Stomach smooth muscle (tissue), 2 donors: Measurements from ENCODE around the gene SMARCB1.

Experiments
- H3K27ac ChIP-seq: one replicate; pipeline ENCODE4 v1.7.0; 2013; ENCODE audit warnings: mild to moderate bottlenecking, low read length, inconsistent platforms
- H3K27me3 ChIP-seq, 2 donors: one replicate each; pipeline ENCODE4 v1.7.0; 2013; ENCODE audit warnings: low read length in 2 of 2; ENCODE audit not compliant: insufficient read depth in 2 of 2, control insufficient read depth in 1 of 2
- H3K36me3 ChIP-seq, 2 donors: one replicate each; pipeline ENCODE4 v1.7.0; 2013; ENCODE audit warnings: low read length in 2 of 2; ENCODE audit not compliant: control insufficient read depth in 2 of 2, insufficient read depth in 2 of 2
- H3K4me1 ChIP-seq: one replicate; pipeline ENCODE4 v1.7.0; 2013; ENCODE audit warnings: low read length; ENCODE audit not compliant: control insufficient read depth, insufficient read depth
- H3K4me3 ChIP-seq, 2 donors: one replicate each; pipeline ENCODE4 v1.7.0; 2013; ENCODE audit warnings: low read length in 2 of 2
- H3K9ac ChIP-seq, 2 donors: one replicate each; pipeline ENCODE4 v1.7.0; 2013; ENCODE audit warnings: low read length in 2 of 2, mild to moderate bottlenecking in 1 of 2
- H3K9me3 ChIP-seq, 2 donors: one replicate each; pipeline ENCODE4 v1.7.0; 2013; ENCODE audit warnings: low read length in 2 of 2; ENCODE audit not compliant: control insufficient read depth in 2 of 2
- donor health status: healthy.
- donor health status: Pancreatic carcinoma.

Gene SMARCB1

GRCh38 chr22:23825246-23825905 lies 38.6 kb downstream of the SMARCB1 start:
- no peak overlapping the region for H3K4me3 ChIP-seq
- no peaks in the 10 kb centered on the region for H3K9me3 ChIP-seq
- no peaks in the 10 kb centered on the region for H3K27me3 ChIP-seq
- H3K27ac ChIP-seq = no peak overlapping the region
- no peaks in the 10 kb centered on the region for H3K4me1 ChIP-seq
- no peak overlapping the region for H3K9ac ChIP-seq
- peaks cover 46 to 75% of the 10 kb centered on the region in 2 donors for H3K36me3 ChIP-seq

GRCh38 chr22:23826510-23827350 lies 40.0 kb downstream of the SMARCB1 start:
- H3K27ac ChIP-seq = no peak overlapping the region
- H3K4me3 ChIP-seq = no peak overlapping the region
- peaks cover 2% of the 10 kb centered on the region for H3K4me1 ChIP-seq
- peaks cover 42 to 69% of the 10 kb centered on the region in 2 donors for H3K36me3 ChIP-seq
- no peak overlapping the region for H3K9ac ChIP-seq
- no peaks in the 10 kb centered on the region for H3K27me3 ChIP-seq
- no peaks in the 10 kb centered on the region for H3K9me3 ChIP-seq

GRCh38 chr22:23827351-23827995 lies 40.7 kb downstream of the SMARCB1 start:
- no peak overlapping the region for H3K9ac ChIP-seq
- H3K36me3 ChIP-seq = peaks cover 43 to 63% of the 10 kb centered on the region in 2 donors
- H3K27me3 ChIP-seq = no peaks in the 10 kb centered on the region
- H3K4me1 ChIP-seq = peaks cover 5% of the 10 kb centered on the region
- H3K27ac ChIP-seq = no peak overlapping the region
- H3K4me3 ChIP-seq = no peak overlapping the region
- H3K9me3 ChIP-seq = no peaks in the 10 kb centered on the region

- no peak overlapping the region for H3K9ac ChIP-seq
- H3K27me3 ChIP-seq = no peaks in the 10 kb centered on the region
- H3K4me3 ChIP-seq = no peak overlapping the region
- H3K4me1 ChIP-seq = peaks cover 5% of the 10 kb centered on the region
- H3K9me3 ChIP-seq = no peaks in the 10 kb centered on the region
- peaks cover 37 to 57% of the 10 kb centered on the region in 2 donors for H3K36me3 ChIP-seq
- H3K27ac ChIP-seq = no peak overlapping the region
These were observed 42.3 kb downstream of the SMARCB1 start for GRCh38 chr22:23828800-23829680.

GRCh38 chr22:23829845-23830372 lies 43.1 kb downstream of the SMARCB1 start:
- H3K4me3 ChIP-seq = no peak overlapping the region
- H3K27me3 ChIP-seq = no peaks in the 10 kb centered on the region
- no peak overlapping the region for H3K27ac ChIP-seq
- H3K9ac ChIP-seq = no peak overlapping the region
- H3K9me3 ChIP-seq = no peaks in the 10 kb centered on the region
- H3K4me1 ChIP-seq = peaks cover 10% of the 10 kb centered on the region
- peaks cover 37 to 49% of the 10 kb centered on the region in 2 donors for H3K36me3 ChIP-seq

- H3K9ac ChIP-seq = no peak overlapping the region
- H3K36me3 ChIP-seq = peaks cover 30 to 42% of the 10 kb centered on the region in 2 donors
- H3K4me1 ChIP-seq = peaks cover 15% of the 10 kb centered on the region
These were observed 44.5 kb downstream of the SMARCB1 start for GRCh38 chr22:23831261-23831660.

GRCh38 chr22:23831781-23832180 lies 45.0 kb downstream of the SMARCB1 start:
- no peak overlapping the region for H3K9ac ChIP-seq

More at GRCh38 chr22:23831261-23831660, 44.5 kb downstream of the SMARCB1 start:
- no peak overlapping the region for H3K27ac ChIP-seq
- H3K9me3 ChIP-seq = no peaks in the 10 kb centered on the region
- no peaks in the 10 kb centered on the region for H3K27me3 ChIP-seq
- H3K4me3 ChIP-seq = no peak overlapping the region

GRCh38 chr22:23832226-23833016 lies 45.7 kb downstream of the SMARCB1 start:
- no peaks in the 10 kb centered on the region for H3K9me3 ChIP-seq
- H3K36me3 ChIP-seq = peaks cover 19 to 31% of the 10 kb centered on the region in 2 donors
- H3K27ac ChIP-seq = no peak overlapping the region
- H3K4me3 ChIP-seq = no peak overlapping the region
- H3K27me3 ChIP-seq = no peaks in the 10 kb centered on the region
- H3K9ac ChIP-seq = no peak overlapping the region
- H3K4me1 ChIP-seq = peaks cover 15% of the 10 kb centered on the region

More at GRCh38 chr22:23831781-23832180, 45.0 kb downstream of the SMARCB1 start:
- Histone ChIP-seq H3K27me3 (no peaks in the 10 kb centered on the region), H3K4me1 (peaks cover 15% of the 10 kb centered on the region), H3K4me3 (no peak overlapping the region), H3K27ac (no peak overlapping the region), H3K36me3 (peaks cover 25 to 37% of the 10 kb centered on the region in 2 donors), H3K9me3 (no peaks in the 10 kb centered on the region)

GRCh38 chr22:23833017-23833751 lies 46.4 kb downstream of the SMARCB1 start:
- H3K27ac ChIP-seq = no peak overlapping the region
- H3K4me3 ChIP-seq = no peak overlapping the region
- no peaks in the 10 kb centered on the region for H3K27me3 ChIP-seq
- H3K36me3 ChIP-seq = peaks cover 16 to 27% of the 10 kb centered on the region in 2 donors
- H3K9me3 ChIP-seq = no peaks in the 10 kb centered on the region
- peaks cover 18% of the 10 kb centered on the region for H3K4me1 ChIP-seq
- no peak overlapping the region for H3K9ac ChIP-seq
